Liver (tissue), 9 donors: Measurements from ENCODE around the gene PKDREJ. TPM values are rescaled to one million over a fixed set of nuclear protein-coding genes. Genes with fewer than 3 reads are reported as not detected.

ENCODE experiments used
- DNase-seq: peaks from one replicate; pipeline ENCODE4 v3.0.0-alpha.2; 2017; ENCODE audit warnings: low spot score
- H3K27ac ChIP-seq, 2 donors: one replicate each; pipeline ENCODE4 v1.7.0; 2013; ENCODE audit warnings: inconsistent platforms in 2 of 2, low read length in 2 of 2, control low read depth in 1 of 2, low read depth in 1 of 2, mild to moderate bottlenecking in 1 of 2
- H3K27me3 ChIP-seq, 4 donors: one replicate each; pipeline versions ENCODE4 v1.6.1 to v1.7.0; 2013; ENCODE audit warnings: low read length in 3 of 4, inconsistent platforms in 1 of 4, mild to moderate bottlenecking in 1 of 4, moderate library complexity in 1 of 4; ENCODE audit not compliant: control insufficient read depth in 4 of 4, insufficient read depth in 4 of 4
- H3K36me3 ChIP-seq, 4 donors: one replicate each; pipeline versions ENCODE4 v1.6.1 to v1.7.0; 2013; ENCODE audit warnings: low read length in 3 of 4, mild to moderate bottlenecking in 3 of 4, low read depth in 1 of 4, moderate library complexity in 1 of 4; ENCODE audit not compliant: control insufficient read depth in 4 of 4, insufficient read depth in 3 of 4
- H3K4me1 ChIP-seq, 4 donors: one replicate each; pipeline versions ENCODE4 v1.6.1 to v1.7.0; 2013; ENCODE audit warnings: low read length in 3 of 4, mild to moderate bottlenecking in 3 of 4, moderate library complexity in 1 of 4; ENCODE audit not compliant: control insufficient read depth in 4 of 4, insufficient read depth in 4 of 4
- H3K4me3 ChIP-seq, 3 donors: one replicate each; pipeline versions ENCODE4 v1.6.1 to v1.7.0; 2013; ENCODE audit warnings: low read length in 3 of 3, control low read depth in 1 of 3, low read depth in 1 of 3, mild to moderate bottlenecking in 1 of 3
- H3K9ac ChIP-seq, 2 donors: one replicate each; pipeline ENCODE4 v1.7.0; 2013; ENCODE audit warnings: low read length in 2 of 2, mild to moderate bottlenecking in 2 of 2, moderate library complexity in 2 of 2, control low read depth in 1 of 2, low read depth in 1 of 2
- H3K9me3 ChIP-seq, 4 donors: one replicate each; pipeline versions ENCODE4 v1.6.1 to v1.7.0; 2013; ENCODE audit warnings: low read length in 3 of 4; ENCODE audit not compliant: control insufficient read depth in 4 of 4
- EGR1 ChIP-seq, 2 donors: IDR thresholded peaks; 2 replicates each; pipeline ENCODE4 v1.6.1; 2016 to 2018; ENCODE audit warnings: antibody characterized with exemption in 2 of 2, low read depth in 2 of 2
- FOXA1 ChIP-seq: IDR thresholded peaks from 2 replicates; pipeline ENCODE4 v1.6.1; 2016; ENCODE audit warnings: antibody characterized with exemption
- FOXA2 ChIP-seq: IDR thresholded peaks from 2 replicates; pipeline ENCODE4 v1.6.1; 2016; ENCODE audit warnings: antibody characterized with exemption
- GABPA ChIP-seq, 2 donors: IDR thresholded peaks in 1 of 2; conservative IDR thresholded peaks in 1 of 2; 2 replicates each; pipeline ENCODE4 v1.6.1; 2016; ENCODE audit warnings: antibody characterized with exemption in 2 of 2, mild to moderate bottlenecking in 1 of 2, moderate library complexity in 1 of 2
- HNF4A ChIP-seq, 2 donors: conservative IDR thresholded peaks; 2 replicates each; pipeline ENCODE4 v1.6.1; 2016; ENCODE audit warnings: antibody characterized with exemption in 2 of 2, mild to moderate bottlenecking in 2 of 2
- HNF4G ChIP-seq: IDR thresholded peaks from 2 replicates; pipeline ENCODE4 v1.6.1; 2016; ENCODE audit warnings: antibody characterized with exemption
- JUND ChIP-seq, 2 donors: IDR thresholded peaks; 2 replicates each; pipeline ENCODE4 v1.6.1; 2016; ENCODE audit warnings: antibody characterized with exemption in 2 of 2
- NR2F2 ChIP-seq: IDR thresholded peaks from 2 replicates; pipeline ENCODE4 v1.6.1; 2016; ENCODE audit warnings: antibody characterized with exemption
- RAD21 ChIP-seq, 2 donors: IDR thresholded peaks; 2 replicates each; pipeline ENCODE4 v1.6.1; 2016; ENCODE audit warnings: antibody characterized with exemption in 2 of 2, mild to moderate bottlenecking in 2 of 2
- RXRA ChIP-seq, 2 donors: IDR thresholded peaks; 2 replicates each; pipeline ENCODE4 v1.6.1; 2017 to 2018; ENCODE audit warnings: antibody characterized with exemption in 2 of 2, mild to moderate bottlenecking in 1 of 2
- SP1 ChIP-seq: IDR thresholded peaks from 2 replicates; pipeline ENCODE4 v1.6.1; 2018; ENCODE audit warnings: antibody characterized with exemption, mild to moderate bottlenecking
- TAF1 ChIP-seq: conservative IDR thresholded peaks from 2 replicates; pipeline ENCODE4 v1.6.1; 2016; ENCODE audit warnings: antibody characterized with exemption, mild to moderate bottlenecking
- YY1 ChIP-seq: IDR thresholded peaks from 2 replicates; pipeline ENCODE4 v1.6.1; 2016; ENCODE audit warnings: antibody characterized with exemption, mild to moderate bottlenecking
- WGBS: extraction: QIAGEN DNeasy Blood & Tissue Kit; methylation state at CpG from one replicate; pipeline ENCODE4 v1.1.7; 2013; 5-methylcytosine and 5-hydroxymethylcytosine counted together
- polyA plus RNA-seq, 2 donors: library from polyadenylated mRNA; stranded (reverse) in 1 of 2; unstranded in 1 of 2; fragments of 200-250 nt in 1 of 2; fragments of >200 nt in 1 of 2; fragmentation: Nextera tagmentation in 1 of 2; extraction: Ambion mirVana in 1 of 2; gene quantifications; one replicate each; pipeline versions ENCODE4 v1.2.1 to v1.2.3, GENCODE V29; 2013 to 2015
- total RNA-seq, 2 donors: library from RNA; depleted of rRNA; stranded (reverse); fragments of >200 nt; gene quantifications; one replicate each; pipeline ENCODE4 v1.2.3, GENCODE V29; 2014
- TF ChIP-seq, protein P1 (sequence below): IDR thresholded peaks from 2 replicates; pipeline ENCODE4 v1.6.1; 2016; ENCODE audit warnings: antibody characterized with exemption
- TF ChIP-seq, protein P2 (sequence below): IDR thresholded peaks from 2 replicates; pipeline ENCODE4 v1.6.1; 2016; ENCODE audit warnings: antibody characterized with exemption, mild to moderate bottlenecking
- TF ChIP-seq, protein P3 (sequence below): fragments of 150-350 bp; IDR thresholded peaks from 2 replicates; pipeline ENCODE4 v1.5.1; 2017; ENCODE audit warnings: improper control_type of control experiment, low read depth, low read length; ENCODE audit not compliant: missing input control
- TF ChIP-seq, protein P4 (sequence below): IDR thresholded peaks from 2 replicates; pipeline ENCODE4 v1.6.1; 2016; ENCODE audit warnings: antibody characterized with exemption
- donor health status: healthy.
- donor health status: healthy.
- donor health status: healthy.
- donor health status: healthy.
- donor health status: healthy.

The PKDREJ gene
- total and polyA plus RNA-seq, 4 donors = under 0.01 to 0.05 (median 0.02) TPM

DNA sequence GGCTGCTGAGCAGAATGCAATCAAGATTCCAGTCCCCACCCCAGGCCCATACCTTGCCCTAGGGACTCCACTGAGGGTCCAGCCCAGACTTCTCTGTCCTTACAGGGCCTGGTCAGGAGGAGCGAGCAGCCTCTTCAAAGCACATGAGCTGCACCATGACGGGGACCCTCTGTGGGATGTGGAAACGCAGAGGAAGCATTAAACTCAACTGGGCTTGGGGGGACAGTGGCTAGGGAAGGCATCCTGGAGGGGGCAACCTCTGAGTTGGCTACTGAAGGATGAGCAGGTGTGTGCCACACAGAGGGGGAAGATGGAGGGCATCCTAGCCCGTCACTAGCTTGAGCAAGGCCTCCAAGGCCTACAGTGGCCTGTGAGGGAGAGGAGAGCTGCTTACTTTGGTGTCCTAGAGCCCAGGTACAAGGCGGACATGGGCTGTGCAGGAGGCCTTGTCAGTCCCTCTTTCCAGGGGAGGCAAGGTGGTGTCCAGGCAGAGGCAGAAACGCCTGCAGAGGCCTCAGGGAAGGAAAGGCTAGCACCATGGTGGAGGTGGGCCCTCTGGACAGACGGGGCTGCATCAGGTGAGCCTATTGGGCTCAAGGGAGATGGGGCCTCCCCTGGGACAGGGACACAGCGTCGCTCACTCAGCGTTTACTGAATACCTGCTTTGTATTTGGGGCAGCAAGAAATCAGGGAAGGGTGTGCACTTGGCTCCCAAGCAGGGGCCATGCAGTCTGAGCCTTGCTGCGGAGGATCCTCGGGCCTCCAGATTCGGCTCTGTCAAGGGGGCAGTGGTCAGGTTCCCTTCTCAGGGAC is 18.9 kb upstream of the PKDREJ start:
- no peak for TF ChIP-seq JUND (IDR thresholded peaks at IDR 0.05)
- TF ChIP-seq FOXA2 = no peak
- TF ChIP-seq TAF1 = no peak
- TF ChIP-seq RXRA (IDR thresholded peaks at IDR 0.05) = no peak
- TF ChIP-seq, protein P1, sequence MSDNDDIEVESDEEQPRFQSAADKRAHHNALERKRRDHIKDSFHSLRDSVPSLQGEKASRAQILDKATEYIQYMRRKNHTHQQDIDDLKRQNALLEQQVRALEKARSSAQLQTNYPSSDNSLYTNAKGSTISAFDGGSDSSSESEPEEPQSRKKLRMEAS = no peak
- no peak for TF ChIP-seq RAD21 (IDR thresholded peaks at IDR 0.05)
- no peak for TF ChIP-seq YY1
- TF ChIP-seq, protein P2, sequence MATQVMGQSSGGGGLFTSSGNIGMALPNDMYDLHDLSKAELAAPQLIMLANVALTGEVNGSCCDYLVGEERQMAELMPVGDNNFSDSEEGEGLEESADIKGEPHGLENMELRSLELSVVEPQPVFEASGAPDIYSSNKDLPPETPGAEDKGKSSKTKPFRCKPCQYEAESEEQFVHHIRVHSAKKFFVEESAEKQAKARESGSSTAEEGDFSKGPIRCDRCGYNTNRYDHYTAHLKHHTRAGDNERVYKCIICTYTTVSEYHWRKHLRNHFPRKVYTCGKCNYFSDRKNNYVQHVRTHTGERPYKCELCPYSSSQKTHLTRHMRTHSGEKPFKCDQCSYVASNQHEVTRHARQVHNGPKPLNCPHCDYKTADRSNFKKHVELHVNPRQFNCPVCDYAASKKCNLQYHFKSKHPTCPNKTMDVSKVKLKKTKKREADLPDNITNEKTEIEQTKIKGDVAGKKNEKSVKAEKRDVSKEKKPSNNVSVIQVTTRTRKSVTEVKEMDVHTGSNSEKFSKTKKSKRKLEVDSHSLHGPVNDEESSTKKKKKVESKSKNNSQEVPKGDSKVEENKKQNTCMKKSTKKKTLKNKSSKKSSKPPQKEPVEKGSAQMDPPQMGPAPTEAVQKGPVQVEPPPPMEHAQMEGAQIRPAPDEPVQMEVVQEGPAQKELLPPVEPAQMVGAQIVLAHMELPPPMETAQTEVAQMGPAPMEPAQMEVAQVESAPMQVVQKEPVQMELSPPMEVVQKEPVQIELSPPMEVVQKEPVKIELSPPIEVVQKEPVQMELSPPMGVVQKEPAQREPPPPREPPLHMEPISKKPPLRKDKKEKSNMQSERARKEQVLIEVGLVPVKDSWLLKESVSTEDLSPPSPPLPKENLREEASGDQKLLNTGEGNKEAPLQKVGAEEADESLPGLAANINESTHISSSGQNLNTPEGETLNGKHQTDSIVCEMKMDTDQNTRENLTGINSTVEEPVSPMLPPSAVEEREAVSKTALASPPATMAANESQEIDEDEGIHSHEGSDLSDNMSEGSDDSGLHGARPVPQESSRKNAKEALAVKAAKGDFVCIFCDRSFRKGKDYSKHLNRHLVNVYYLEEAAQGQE = no peak
- TF ChIP-seq HNF4A (conservative IDR thresholded peaks at IDR 0.05) = no peak
- no peak for TF ChIP-seq FOXA1
- no peak for TF ChIP-seq NR2F2
- TF ChIP-seq SP1 = no peak
- TF ChIP-seq, protein P3, sequence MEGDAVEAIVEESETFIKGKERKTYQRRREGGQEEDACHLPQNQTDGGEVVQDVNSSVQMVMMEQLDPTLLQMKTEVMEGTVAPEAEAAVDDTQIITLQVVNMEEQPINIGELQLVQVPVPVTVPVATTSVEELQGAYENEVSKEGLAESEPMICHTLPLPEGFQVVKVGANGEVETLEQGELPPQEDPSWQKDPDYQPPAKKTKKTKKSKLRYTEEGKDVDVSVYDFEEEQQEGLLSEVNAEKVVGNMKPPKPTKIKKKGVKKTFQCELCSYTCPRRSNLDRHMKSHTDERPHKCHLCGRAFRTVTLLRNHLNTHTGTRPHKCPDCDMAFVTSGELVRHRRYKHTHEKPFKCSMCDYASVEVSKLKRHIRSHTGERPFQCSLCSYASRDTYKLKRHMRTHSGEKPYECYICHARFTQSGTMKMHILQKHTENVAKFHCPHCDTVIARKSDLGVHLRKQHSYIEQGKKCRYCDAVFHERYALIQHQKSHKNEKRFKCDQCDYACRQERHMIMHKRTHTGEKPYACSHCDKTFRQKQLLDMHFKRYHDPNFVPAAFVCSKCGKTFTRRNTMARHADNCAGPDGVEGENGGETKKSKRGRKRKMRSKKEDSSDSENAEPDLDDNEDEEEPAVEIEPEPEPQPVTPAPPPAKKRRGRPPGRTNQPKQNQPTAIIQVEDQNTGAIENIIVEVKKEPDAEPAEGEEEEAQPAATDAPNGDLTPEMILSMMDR = no peak
- TF ChIP-seq HNF4G = no peak
- TF ChIP-seq, protein P4, sequence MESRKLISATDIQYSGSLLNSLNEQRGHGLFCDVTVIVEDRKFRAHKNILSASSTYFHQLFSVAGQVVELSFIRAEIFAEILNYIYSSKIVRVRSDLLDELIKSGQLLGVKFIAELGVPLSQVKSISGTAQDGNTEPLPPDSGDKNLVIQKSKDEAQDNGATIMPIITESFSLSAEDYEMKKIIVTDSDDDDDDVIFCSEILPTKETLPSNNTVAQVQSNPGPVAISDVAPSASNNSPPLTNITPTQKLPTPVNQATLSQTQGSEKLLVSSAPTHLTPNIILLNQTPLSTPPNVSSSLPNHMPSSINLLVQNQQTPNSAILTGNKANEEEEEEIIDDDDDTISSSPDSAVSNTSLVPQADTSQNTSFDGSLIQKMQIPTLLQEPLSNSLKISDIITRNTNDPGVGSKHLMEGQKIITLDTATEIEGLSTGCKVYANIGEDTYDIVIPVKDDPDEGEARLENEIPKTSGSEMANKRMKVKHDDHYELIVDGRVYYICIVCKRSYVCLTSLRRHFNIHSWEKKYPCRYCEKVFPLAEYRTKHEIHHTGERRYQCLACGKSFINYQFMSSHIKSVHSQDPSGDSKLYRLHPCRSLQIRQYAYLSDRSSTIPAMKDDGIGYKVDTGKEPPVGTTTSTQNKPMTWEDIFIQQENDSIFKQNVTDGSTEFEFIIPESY = no peak
- no peak for TF ChIP-seq GABPA (IDR thresholded peaks at IDR 0.05 in 1 of 2, conservative IDR thresholded peaks at IDR 0.05 in 1 of 2)
- TF ChIP-seq EGR1 (IDR thresholded peaks at IDR 0.05; ENCODE audit: low read depth in 2 of 2) = no peak
- H3K27me3 ChIP-seq = no peaks in the 10 kb centered on the region
- no peak overlapping the region for H3K27ac ChIP-seq
- DNase-seq = no peak
- no peaks in the 10 kb centered on the region for H3K9me3 ChIP-seq
- no peak overlapping the region for H3K4me3 ChIP-seq
- 97% methylated on average over 13 of the region's 13 CpGs for WGBS
- H3K9ac ChIP-seq = no peak overlapping the region
- H3K4me1 ChIP-seq = no peaks in the 10 kb centered on the region
- peaks cover 47 to 92% (median 82%) of the 10 kb centered on the region in 4 donors for H3K36me3 ChIP-seq
